DOHH2 (cell line): ENCODE measurements around the gene SWT1.

Experiments
- EZH2phosphoT487 ChIP-seq: fragments of 200-600 bp; sonication (generic); IDR thresholded peaks from 2 replicates; pipeline ENCODE4 v1.6.1; 2017; ENCODE audit warnings: borderline replicate concordance, mild to moderate bottlenecking, antibody characterized with exemption, low read length, moderate library complexity, mixed read lengths
- TF ChIP-seq, protein P1 (sequence below): fragments of 200-600 bp; sonication (generic); IDR thresholded peaks from one replicate; pipeline ENCODE4 v1.5.1; 2014; ENCODE audit warnings: antibody characterized with exemption, mild to moderate bottlenecking, low read depth, low read length; ENCODE audit not compliant: poor library complexity, severe bottlenecking

DNA sequence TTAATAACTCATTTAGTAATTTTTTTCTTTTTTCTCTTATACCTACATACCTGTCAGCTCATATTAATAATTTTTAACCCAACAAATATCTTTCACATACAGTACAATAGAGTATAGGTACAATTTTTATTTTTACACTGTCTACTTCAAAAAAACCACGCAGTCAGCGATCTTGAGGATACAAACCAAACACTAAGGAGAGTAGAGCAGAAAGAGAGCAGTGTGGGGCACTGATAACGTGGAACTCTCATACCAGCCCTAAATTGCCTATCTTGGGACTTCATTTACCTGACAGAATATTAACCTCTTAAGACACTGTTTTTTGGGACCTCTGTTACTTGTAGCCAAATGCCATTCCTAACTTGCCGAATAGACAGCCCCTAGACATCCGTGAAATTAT is 5.8 kb upstream of the SWT1 start:
- TF ChIP-seq, protein P1, sequence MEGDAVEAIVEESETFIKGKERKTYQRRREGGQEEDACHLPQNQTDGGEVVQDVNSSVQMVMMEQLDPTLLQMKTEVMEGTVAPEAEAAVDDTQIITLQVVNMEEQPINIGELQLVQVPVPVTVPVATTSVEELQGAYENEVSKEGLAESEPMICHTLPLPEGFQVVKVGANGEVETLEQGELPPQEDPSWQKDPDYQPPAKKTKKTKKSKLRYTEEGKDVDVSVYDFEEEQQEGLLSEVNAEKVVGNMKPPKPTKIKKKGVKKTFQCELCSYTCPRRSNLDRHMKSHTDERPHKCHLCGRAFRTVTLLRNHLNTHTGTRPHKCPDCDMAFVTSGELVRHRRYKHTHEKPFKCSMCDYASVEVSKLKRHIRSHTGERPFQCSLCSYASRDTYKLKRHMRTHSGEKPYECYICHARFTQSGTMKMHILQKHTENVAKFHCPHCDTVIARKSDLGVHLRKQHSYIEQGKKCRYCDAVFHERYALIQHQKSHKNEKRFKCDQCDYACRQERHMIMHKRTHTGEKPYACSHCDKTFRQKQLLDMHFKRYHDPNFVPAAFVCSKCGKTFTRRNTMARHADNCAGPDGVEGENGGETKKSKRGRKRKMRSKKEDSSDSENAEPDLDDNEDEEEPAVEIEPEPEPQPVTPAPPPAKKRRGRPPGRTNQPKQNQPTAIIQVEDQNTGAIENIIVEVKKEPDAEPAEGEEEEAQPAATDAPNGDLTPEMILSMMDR: no peak
- no peak for TF ChIP-seq EZH2phosphoT487
